Liver (tissue), 3 donors: Measurements from ENCODE around the gene TMEM222.

Experiments used
- CTCF ChIP-seq: fragments of 150-350 bp; IDR thresholded peaks from 2 replicates; pipeline ENCODE4 v1.5.1; 2017; ENCODE audit warnings: improper control_type of control experiment, low read depth, low read length; ENCODE audit not compliant: missing input control
- FOXA1 ChIP-seq: IDR thresholded peaks from 2 replicates; pipeline ENCODE4 v1.6.1; 2016; ENCODE audit warnings: antibody characterized with exemption
- GABPA ChIP-seq, 2 donors: IDR thresholded peaks in 1 of 2; conservative IDR thresholded peaks in 1 of 2; 2 replicates each; pipeline ENCODE4 v1.6.1; 2016; ENCODE audit warnings: antibody characterized with exemption in 2 of 2, mild to moderate bottlenecking in 1 of 2, moderate library complexity in 1 of 2
- HNF4A ChIP-seq, 2 donors: conservative IDR thresholded peaks; 2 replicates each; pipeline ENCODE4 v1.6.1; 2016; ENCODE audit warnings: antibody characterized with exemption in 2 of 2, mild to moderate bottlenecking in 2 of 2
- JUND ChIP-seq, 2 donors: IDR thresholded peaks; 2 replicates each; pipeline ENCODE4 v1.6.1; 2016; ENCODE audit warnings: antibody characterized with exemption in 2 of 2
- RAD21 ChIP-seq, 2 donors: IDR thresholded peaks; 2 replicates each; pipeline ENCODE4 v1.6.1; 2016; ENCODE audit warnings: antibody characterized with exemption in 2 of 2, mild to moderate bottlenecking in 2 of 2
- YY1 ChIP-seq: IDR thresholded peaks from 2 replicates; pipeline ENCODE4 v1.6.1; 2016; ENCODE audit warnings: antibody characterized with exemption, mild to moderate bottlenecking
- TF ChIP-seq, protein P1 (sequence below): IDR thresholded peaks from 2 replicates; pipeline ENCODE4 v1.6.1; 2016; ENCODE audit warnings: antibody characterized with exemption
- TF ChIP-seq, protein P2 (sequence below): IDR thresholded peaks from 2 replicates; pipeline ENCODE4 v1.6.1; 2016; ENCODE audit warnings: antibody characterized with exemption, mild to moderate bottlenecking
- TF ChIP-seq, protein P3 (sequence below): IDR thresholded peaks from 2 replicates; pipeline ENCODE4 v1.6.1; 2016; ENCODE audit warnings: antibody characterized with exemption
- donor health status: healthy.
- donor health status: healthy.

DNA sequence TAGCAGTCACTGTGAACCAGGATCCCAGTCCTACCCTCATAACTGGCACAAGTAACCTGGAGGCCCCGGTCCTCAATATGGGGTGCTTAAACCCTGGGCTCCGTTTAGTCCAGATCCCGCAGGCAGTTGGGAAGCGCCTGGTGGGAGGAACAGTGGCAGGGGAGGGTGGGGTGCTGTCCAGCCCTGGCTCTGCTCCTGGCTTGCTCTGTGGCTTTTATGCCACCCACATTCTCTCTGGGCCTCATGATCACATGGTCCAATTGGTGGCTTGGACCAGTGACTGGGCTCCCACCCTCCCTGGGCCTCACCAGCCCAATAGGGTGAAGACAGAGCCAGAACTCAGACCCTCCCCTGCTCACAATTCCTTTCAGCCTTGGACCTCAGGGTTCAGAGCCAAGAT lies 58.3 kb downstream of the TMEM222 start:
- TF ChIP-seq CTCF (no peak), YY1 (no peak), RAD21 (IDR thresholded peaks at IDR 0.05) (no peak), JUND (IDR thresholded peaks at IDR 0.05) (no peak), GABPA (IDR thresholded peaks at IDR 0.05 in 1 of 2, conservative IDR thresholded peaks at IDR 0.05 in 1 of 2) (no peak), FOXA1 (no peak), HNF4A (conservative IDR thresholded peaks at IDR 0.05) (no peak)
- TF ChIP-seq, protein P1, sequence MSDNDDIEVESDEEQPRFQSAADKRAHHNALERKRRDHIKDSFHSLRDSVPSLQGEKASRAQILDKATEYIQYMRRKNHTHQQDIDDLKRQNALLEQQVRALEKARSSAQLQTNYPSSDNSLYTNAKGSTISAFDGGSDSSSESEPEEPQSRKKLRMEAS: no peak
- TF ChIP-seq, protein P2, sequence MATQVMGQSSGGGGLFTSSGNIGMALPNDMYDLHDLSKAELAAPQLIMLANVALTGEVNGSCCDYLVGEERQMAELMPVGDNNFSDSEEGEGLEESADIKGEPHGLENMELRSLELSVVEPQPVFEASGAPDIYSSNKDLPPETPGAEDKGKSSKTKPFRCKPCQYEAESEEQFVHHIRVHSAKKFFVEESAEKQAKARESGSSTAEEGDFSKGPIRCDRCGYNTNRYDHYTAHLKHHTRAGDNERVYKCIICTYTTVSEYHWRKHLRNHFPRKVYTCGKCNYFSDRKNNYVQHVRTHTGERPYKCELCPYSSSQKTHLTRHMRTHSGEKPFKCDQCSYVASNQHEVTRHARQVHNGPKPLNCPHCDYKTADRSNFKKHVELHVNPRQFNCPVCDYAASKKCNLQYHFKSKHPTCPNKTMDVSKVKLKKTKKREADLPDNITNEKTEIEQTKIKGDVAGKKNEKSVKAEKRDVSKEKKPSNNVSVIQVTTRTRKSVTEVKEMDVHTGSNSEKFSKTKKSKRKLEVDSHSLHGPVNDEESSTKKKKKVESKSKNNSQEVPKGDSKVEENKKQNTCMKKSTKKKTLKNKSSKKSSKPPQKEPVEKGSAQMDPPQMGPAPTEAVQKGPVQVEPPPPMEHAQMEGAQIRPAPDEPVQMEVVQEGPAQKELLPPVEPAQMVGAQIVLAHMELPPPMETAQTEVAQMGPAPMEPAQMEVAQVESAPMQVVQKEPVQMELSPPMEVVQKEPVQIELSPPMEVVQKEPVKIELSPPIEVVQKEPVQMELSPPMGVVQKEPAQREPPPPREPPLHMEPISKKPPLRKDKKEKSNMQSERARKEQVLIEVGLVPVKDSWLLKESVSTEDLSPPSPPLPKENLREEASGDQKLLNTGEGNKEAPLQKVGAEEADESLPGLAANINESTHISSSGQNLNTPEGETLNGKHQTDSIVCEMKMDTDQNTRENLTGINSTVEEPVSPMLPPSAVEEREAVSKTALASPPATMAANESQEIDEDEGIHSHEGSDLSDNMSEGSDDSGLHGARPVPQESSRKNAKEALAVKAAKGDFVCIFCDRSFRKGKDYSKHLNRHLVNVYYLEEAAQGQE: no peak
- TF ChIP-seq, protein P3, sequence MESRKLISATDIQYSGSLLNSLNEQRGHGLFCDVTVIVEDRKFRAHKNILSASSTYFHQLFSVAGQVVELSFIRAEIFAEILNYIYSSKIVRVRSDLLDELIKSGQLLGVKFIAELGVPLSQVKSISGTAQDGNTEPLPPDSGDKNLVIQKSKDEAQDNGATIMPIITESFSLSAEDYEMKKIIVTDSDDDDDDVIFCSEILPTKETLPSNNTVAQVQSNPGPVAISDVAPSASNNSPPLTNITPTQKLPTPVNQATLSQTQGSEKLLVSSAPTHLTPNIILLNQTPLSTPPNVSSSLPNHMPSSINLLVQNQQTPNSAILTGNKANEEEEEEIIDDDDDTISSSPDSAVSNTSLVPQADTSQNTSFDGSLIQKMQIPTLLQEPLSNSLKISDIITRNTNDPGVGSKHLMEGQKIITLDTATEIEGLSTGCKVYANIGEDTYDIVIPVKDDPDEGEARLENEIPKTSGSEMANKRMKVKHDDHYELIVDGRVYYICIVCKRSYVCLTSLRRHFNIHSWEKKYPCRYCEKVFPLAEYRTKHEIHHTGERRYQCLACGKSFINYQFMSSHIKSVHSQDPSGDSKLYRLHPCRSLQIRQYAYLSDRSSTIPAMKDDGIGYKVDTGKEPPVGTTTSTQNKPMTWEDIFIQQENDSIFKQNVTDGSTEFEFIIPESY: no peak
